ENCODE measurements around the gene AMIGO1. TPM values are rescaled to one million over a fixed set of nuclear protein-coding genes. Genes with fewer than 3 reads are reported as not detected.

The AMIGO1 gene
- total RNA-seq, 1 donor from 2014 or later, result 8.4 TPM

DNA sequence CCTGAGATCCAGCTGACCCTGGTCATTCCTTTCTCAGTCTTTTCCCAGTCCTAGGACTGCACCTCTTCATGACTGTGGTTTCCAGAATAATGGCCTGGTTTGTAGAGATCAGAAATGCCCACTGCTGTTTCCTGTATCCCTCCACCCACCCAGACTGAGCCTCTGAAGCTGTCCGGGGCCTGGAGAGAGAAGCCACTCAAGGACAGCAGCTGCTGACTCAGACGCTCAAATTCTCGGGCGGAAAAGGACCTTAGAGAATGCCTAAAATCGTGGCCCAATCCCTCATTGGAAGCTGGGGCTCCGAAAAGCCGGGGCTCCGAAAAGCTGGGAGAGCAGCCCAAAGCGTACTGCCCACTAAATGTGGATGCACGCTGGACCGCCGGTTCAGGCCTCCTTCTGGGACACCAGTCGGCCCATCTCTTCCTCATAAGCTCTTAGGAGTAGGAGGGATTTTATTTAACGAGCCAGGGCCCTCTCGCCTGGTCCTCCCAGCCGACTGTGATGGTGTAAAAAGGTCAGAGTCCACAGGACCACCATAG is 22.4 kb upstream of the AMIGO1 start:
- Histone ChIP-seq H3K9me3 (ENCODE audit: control insufficient read depth in 3 of 3, low read length in 3 of 3) (no peaks in the 10 kb centered on the region), H3K27ac (ENCODE audit: low read depth, low read length) (peak overlapping the region; percentile 88), H3K4me3 (ENCODE audit: low read length in 3 of 3) (peak overlapping the region; percentile 49 to 63 (median 49)), H3K27me3 (ENCODE audit: control insufficient read depth in 3 of 3, insufficient read depth in 3 of 3, low read length in 3 of 3) (no peaks in the 10 kb centered on the region), H3K9ac (ENCODE audit: low read depth in 1 of 3, low read length in 3 of 3) (peak overlapping the region; percentile 30 to 79 (median 67)), H3K4me1 (ENCODE audit: control insufficient read depth in 3 of 3, insufficient read depth in 3 of 3, low read length in 3 of 3) (peaks cover 71 to 79% (median 71%) of the 10 kb centered on the region in 3 donors), H3K36me3 (ENCODE audit: control insufficient read depth in 3 of 3, insufficient read depth in 3 of 3, low read length in 3 of 3) (no peaks in the 10 kb centered on the region)

DNA sequence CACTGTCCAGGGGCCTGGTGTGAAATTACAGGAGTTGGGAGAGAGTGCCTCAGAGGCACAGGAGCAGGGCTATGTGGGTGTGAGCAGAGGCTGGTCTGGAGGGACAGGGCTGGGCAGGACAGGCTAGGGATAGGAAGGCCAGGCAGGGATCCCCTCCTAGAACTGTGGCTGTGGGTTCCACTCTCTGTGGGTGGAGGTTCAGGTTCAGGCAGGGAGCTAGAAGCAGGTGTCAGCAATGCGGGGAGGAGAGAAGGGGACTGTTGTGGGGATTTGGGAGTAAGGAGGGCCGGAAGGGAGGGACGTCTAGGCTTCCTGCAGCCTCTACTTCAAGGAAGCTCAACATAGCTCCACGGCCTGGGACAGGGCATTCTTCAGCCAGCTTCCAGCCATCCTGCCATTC is 21.9 kb upstream of the AMIGO1 start:
- Histone ChIP-seq H3K36me3 (ENCODE audit: control insufficient read depth in 3 of 3, insufficient read depth in 3 of 3, low read length in 3 of 3) (no peaks in the 10 kb centered on the region), H3K9me3 (ENCODE audit: control insufficient read depth in 3 of 3, low read length in 3 of 3) (no peaks in the 10 kb centered on the region), H3K9ac (ENCODE audit: low read depth in 1 of 3, low read length in 3 of 3) (peak overlapping the region; percentile 30 to 79 (median 68)), H3K27ac (ENCODE audit: low read depth, low read length) (peak overlapping the region; percentile 88), H3K4me1 (ENCODE audit: control insufficient read depth in 3 of 3, insufficient read depth in 3 of 3, low read length in 3 of 3) (peaks cover 65 to 74% (median 66%) of the 10 kb centered on the region in 3 donors), H3K4me3 (ENCODE audit: low read length in 3 of 3) (peak overlapping the region in 2 of 3 donors; percentile 35 to 56), H3K27me3 (ENCODE audit: control insufficient read depth in 3 of 3, insufficient read depth in 3 of 3, low read length in 3 of 3) (no peaks in the 10 kb centered on the region)

DNA sequence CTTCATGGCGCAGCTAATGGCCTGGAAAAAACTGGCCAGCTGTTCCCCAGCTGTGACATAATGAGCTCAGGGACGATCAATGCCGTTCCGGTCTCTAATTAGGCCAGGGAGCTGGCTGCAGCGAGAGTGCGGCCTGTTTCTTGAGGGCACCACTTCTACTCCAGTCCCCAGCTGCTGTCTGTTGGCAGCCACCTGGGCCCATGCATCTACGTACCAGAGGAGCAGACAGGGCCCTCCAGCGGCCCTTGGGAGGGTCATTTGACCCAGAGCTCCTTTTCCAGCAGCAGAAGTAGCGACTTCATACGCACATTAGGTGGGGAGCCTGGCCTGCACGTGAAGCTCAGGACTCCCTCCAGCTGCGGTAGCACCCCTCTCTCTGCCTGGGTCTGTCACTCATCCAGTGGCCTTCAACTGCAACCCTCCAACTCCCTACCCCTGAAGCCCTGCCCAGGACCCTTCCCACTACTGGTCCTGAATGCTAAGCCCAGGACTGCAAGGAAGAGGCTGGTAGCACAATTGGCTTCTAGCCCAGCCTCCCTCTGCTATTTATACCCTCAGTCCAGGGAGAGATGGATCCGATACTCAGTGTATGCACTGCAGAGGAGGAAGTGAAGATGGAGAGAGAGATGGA is 21.0 kb upstream of the AMIGO1 start:
- Histone ChIP-seq H3K4me1 (ENCODE audit: control insufficient read depth in 3 of 3, insufficient read depth in 3 of 3, low read length in 3 of 3) (peaks cover 59 to 69% (median 64%) of the 10 kb centered on the region in 3 donors), H3K9ac (ENCODE audit: low read depth in 1 of 3, low read length in 3 of 3) (peak overlapping the region; percentile 68 to 79 (median 71)), H3K27ac (ENCODE audit: low read depth, low read length) (peak overlapping the region; percentile 88), H3K4me3 (ENCODE audit: low read length in 3 of 3) (peak overlapping the region in 2 of 3 donors; percentile 13 to 56), H3K9me3 (ENCODE audit: control insufficient read depth in 3 of 3, low read length in 3 of 3) (no peaks in the 10 kb centered on the region), H3K27me3 (ENCODE audit: control insufficient read depth in 3 of 3, insufficient read depth in 3 of 3, low read length in 3 of 3) (no peaks in the 10 kb centered on the region), H3K36me3 (ENCODE audit: control insufficient read depth in 3 of 3, insufficient read depth in 3 of 3, low read length in 3 of 3) (no peaks in the 10 kb centered on the region)

DNA sequence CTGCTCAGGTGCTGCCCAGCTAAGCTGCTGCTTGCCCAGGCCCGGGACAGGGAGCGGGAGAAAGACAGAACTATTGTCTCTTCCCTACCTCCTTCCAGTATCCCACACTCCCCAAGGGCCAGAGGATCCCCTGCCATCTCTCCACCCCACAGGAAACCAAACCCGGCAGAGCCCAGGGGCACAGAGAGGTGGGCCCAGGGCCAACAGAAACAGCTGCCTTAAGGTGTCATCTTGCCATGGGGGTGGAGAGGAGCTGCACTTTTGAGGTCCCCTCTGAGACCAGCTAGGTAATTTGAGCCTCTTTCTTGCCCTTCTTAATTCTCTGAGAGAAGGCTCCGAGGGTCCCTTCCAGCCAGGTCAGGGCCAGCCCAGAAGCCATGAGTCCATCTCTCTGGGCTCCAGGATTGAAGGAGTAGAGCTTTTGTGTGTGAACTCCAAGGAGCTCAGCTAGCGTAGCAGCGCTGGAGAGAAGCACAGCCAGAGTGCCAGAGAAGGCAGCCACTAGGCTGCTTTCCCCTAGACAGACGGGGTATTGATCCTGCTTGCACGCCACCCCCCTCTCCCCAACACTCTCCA is 20.4 kb upstream of the AMIGO1 start:
- Histone ChIP-seq H3K9ac (ENCODE audit: low read depth in 1 of 3, low read length in 3 of 3) (peak overlapping the region; percentile 68 to 79 (median 71)), H3K36me3 (ENCODE audit: control insufficient read depth in 3 of 3, insufficient read depth in 3 of 3, low read length in 3 of 3) (no peaks in the 10 kb centered on the region), H3K27ac (ENCODE audit: low read depth, low read length) (peak overlapping the region; percentile 88), H3K9me3 (ENCODE audit: control insufficient read depth in 3 of 3, low read length in 3 of 3) (no peaks in the 10 kb centered on the region), H3K4me3 (ENCODE audit: low read length in 3 of 3) (peak overlapping the region in 2 of 3 donors; percentile 35 to 56), H3K4me1 (ENCODE audit: control insufficient read depth in 3 of 3, insufficient read depth in 3 of 3, low read length in 3 of 3) (peaks cover 53 to 63% (median 58%) of the 10 kb centered on the region in 3 donors), H3K27me3 (ENCODE audit: control insufficient read depth in 3 of 3, insufficient read depth in 3 of 3, low read length in 3 of 3) (no peaks in the 10 kb centered on the region)

DNA sequence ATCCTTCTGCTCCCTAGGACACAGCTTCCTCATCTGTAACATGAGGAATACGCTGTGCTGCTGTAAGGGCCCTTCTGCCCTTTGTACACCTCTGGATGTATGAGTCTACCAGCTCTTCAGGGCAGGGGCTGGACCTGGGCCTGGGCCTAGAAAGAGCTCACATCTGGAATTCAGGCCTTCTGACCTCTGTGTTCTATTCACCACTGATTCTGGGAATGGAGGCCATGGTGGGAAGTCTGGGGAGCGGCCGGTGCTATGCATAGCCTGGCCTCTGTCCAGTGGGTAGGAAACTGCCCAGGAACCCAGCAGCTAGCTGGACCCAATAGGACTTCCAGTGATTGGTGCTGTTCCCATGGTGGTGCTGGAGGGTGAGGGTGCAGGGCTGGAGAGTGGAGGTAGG is 19.2 kb upstream of the AMIGO1 start:
- H3K4me1 ChIP-seq (ENCODE audit: control insufficient read depth in 3 of 3, insufficient read depth in 3 of 3, low read length in 3 of 3), result peaks cover 45 to 57% (median 51%) of the 10 kb centered on the region in 3 donors
- H3K27ac ChIP-seq (ENCODE audit: low read depth, low read length), result peak overlapping the region; percentile 88
- H3K4me3 ChIP-seq (ENCODE audit: low read length in 3 of 3), result no peak overlapping the region
- H3K9me3 ChIP-seq (ENCODE audit: control insufficient read depth in 3 of 3, low read length in 3 of 3), result no peaks in the 10 kb centered on the region
- H3K27me3 ChIP-seq (ENCODE audit: control insufficient read depth in 3 of 3, insufficient read depth in 3 of 3, low read length in 3 of 3), result no peaks in the 10 kb centered on the region
- H3K36me3 ChIP-seq (ENCODE audit: control insufficient read depth in 3 of 3, insufficient read depth in 3 of 3, low read length in 3 of 3), result no peaks in the 10 kb centered on the region
- H3K9ac ChIP-seq (ENCODE audit: low read depth in 1 of 3, low read length in 3 of 3), result no peak overlapping the region

DNA sequence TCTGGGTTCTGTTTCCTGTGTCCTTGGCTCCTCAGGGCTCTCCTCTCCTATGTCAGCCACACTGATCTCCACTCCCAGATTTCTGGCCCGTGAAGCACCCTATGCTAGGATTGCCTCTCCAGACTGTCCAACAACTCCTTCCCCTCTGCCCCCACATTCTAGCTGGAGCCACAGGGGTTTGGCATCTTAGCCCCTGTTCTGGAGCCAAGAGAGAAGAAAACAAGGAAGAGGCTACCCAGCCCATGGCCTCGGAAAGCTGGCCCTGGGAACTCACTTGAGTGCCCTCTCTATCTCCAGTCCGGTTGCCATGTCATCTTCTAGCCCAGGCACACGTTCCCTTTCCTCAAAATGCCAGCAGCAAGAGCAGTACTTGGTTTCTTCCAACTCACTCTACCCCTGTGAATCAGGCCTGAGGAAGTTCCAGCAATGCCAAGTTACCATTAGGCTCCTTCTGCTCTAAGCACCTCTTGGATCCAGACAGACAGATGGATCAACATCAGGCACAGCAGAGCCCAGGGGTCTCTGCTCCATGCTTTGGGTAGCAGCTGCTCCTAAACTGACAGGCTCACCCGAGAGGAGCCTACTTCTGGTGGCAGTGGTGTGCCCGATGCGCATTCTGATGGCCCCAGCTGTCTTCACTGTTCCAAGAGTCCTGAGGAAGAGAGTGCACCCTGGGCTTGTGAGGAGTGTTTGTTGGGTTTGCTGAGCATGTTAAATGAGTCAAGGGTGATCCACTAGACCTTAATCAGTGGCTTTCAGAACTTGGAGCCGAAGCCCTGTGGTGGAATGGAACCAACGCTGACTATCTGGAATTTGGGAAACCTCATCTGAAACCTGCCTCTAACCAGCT is 18.5 kb upstream of the AMIGO1 start:
- peak overlapping the region; percentile 88 for H3K27ac ChIP-seq (ENCODE audit: low read depth, low read length)
- H3K9me3 ChIP-seq (ENCODE audit: control insufficient read depth in 3 of 3, low read length in 3 of 3), result no peaks in the 10 kb centered on the region
- H3K4me1 ChIP-seq (ENCODE audit: control insufficient read depth in 3 of 3, insufficient read depth in 3 of 3, low read length in 3 of 3), result peaks cover 41 to 54% (median 48%) of the 10 kb centered on the region in 3 donors
- no peaks in the 10 kb centered on the region for H3K36me3 ChIP-seq (ENCODE audit: control insufficient read depth in 3 of 3, insufficient read depth in 3 of 3, low read length in 3 of 3)
- no peak overlapping the region for H3K9ac ChIP-seq (ENCODE audit: low read depth in 1 of 3, low read length in 3 of 3)
- no peaks in the 10 kb centered on the region for H3K27me3 ChIP-seq (ENCODE audit: control insufficient read depth in 3 of 3, insufficient read depth in 3 of 3, low read length in 3 of 3)
- no peak overlapping the region for H3K4me3 ChIP-seq (ENCODE audit: low read length in 3 of 3)

DNA sequence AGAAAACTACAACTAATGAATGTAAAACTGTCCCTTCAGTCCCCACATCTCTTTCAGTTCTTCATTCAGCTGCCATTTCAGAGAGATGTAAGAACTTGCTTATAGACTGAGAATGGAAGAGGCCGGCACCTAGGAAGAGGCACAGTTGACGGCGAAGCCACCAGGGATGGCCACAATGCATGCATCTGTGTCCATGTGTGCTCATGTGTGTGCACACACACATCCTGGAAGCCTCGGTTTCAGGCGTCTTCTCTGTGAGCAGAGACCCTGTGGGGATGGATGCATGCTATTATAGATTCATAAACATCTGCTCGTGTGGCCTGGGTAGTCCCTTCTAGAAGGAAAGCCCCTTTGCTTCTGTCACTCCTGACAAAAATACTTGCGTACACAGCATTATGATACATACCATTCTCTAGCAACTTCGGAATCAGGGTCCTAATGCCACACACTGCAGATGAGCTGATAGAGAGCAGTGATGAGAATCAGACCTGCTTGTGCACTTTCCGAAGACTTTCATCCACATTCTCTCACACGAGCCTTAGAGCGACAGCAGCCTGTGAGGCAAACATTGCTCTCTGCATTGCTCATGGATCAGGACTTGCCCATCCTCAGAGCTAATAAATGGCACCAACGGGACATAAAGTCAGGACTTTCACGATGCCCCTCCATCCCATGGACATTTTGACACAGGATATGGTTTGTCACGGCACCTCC is 17.7 kb upstream of the AMIGO1 start:
- no peak overlapping the region for H3K4me3 ChIP-seq (ENCODE audit: low read length in 3 of 3)
- H3K9me3 ChIP-seq (ENCODE audit: control insufficient read depth in 3 of 3, low read length in 3 of 3), result no peaks in the 10 kb centered on the region
- H3K27ac ChIP-seq (ENCODE audit: low read depth, low read length), result no peak overlapping the region
- no peaks in the 10 kb centered on the region for H3K27me3 ChIP-seq (ENCODE audit: control insufficient read depth in 3 of 3, insufficient read depth in 3 of 3, low read length in 3 of 3)
- H3K36me3 ChIP-seq (ENCODE audit: control insufficient read depth in 3 of 3, insufficient read depth in 3 of 3, low read length in 3 of 3), result no peaks in the 10 kb centered on the region
- peaks cover 33 to 45% (median 40%) of the 10 kb centered on the region in 3 donors for H3K4me1 ChIP-seq (ENCODE audit: control insufficient read depth in 3 of 3, insufficient read depth in 3 of 3, low read length in 3 of 3)
- no peak overlapping the region for H3K9ac ChIP-seq (ENCODE audit: low read depth in 1 of 3, low read length in 3 of 3)

DNA sequence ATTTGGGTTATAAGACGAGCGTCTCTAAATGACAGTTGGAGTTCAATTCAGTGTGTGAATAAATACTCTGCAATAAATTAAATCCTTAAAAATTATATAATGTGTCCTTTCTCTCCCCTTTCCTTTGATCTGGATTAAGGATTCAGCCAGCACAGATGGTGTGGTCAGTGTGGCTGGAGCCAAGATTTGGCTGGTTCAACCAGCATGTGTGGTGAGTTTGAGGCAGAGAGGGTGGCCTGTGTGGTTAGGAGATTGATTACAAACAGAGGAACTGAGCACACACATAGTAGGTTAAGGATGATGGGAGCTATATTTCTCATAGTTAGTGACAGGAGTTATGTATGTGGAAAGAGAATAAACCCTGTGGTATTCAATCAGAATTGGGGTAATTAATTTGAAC is 14.2 kb upstream of the AMIGO1 start:
- no peaks in the 10 kb centered on the region for H3K36me3 ChIP-seq (ENCODE audit: control insufficient read depth in 3 of 3, insufficient read depth in 3 of 3, low read length in 3 of 3)
- H3K27me3 ChIP-seq (ENCODE audit: control insufficient read depth in 3 of 3, insufficient read depth in 3 of 3, low read length in 3 of 3), result no peaks in the 10 kb centered on the region
- H3K9me3 ChIP-seq (ENCODE audit: control insufficient read depth in 3 of 3, low read length in 3 of 3), result no peaks in the 10 kb centered on the region
- peaks cover 2 to 12% (median 9%) of the 10 kb centered on the region in 3 donors for H3K4me1 ChIP-seq (ENCODE audit: control insufficient read depth in 3 of 3, insufficient read depth in 3 of 3, low read length in 3 of 3)
- no peak overlapping the region for H3K4me3 ChIP-seq (ENCODE audit: low read length in 3 of 3)
- H3K27ac ChIP-seq (ENCODE audit: low read depth, low read length), result no peak overlapping the region
- no peak overlapping the region for H3K9ac ChIP-seq (ENCODE audit: low read depth in 1 of 3, low read length in 3 of 3)

DNA sequence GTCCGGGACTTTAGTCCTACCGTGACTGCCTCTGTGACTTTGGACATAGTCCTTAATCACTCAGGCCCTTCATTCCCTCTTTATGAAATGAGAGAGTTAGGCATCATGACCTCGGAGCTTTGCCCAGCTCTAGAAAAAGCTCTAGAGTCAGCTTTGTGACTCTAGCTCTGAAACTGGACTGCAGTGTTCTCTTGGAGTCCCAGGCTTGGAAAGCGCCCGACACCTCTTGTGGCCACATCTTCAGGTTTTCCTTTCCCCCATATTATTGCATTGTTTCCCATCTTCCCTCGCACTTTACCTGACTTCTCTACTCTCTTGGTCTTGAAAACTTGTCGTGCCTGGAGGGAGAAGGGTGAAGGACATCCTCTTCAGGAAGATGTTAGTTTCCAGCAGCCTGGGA is 12.5 kb upstream of the AMIGO1 start:
- Histone ChIP-seq H3K9ac (ENCODE audit: low read depth in 1 of 3, low read length in 3 of 3) (no peak overlapping the region), H3K4me3 (ENCODE audit: low read length in 3 of 3) (no peak overlapping the region), H3K4me1 (ENCODE audit: control insufficient read depth in 3 of 3, insufficient read depth in 3 of 3, low read length in 3 of 3) (peaks cover 0 to 2% (median 0%) of the 10 kb centered on the region in 3 donors), H3K9me3 (ENCODE audit: control insufficient read depth in 3 of 3, low read length in 3 of 3) (no peaks in the 10 kb centered on the region), H3K36me3 (ENCODE audit: control insufficient read depth in 3 of 3, insufficient read depth in 3 of 3, low read length in 3 of 3) (no peaks in the 10 kb centered on the region), H3K27me3 (ENCODE audit: control insufficient read depth in 3 of 3, insufficient read depth in 3 of 3, low read length in 3 of 3) (no peaks in the 10 kb centered on the region), H3K27ac (ENCODE audit: low read depth, low read length) (no peak overlapping the region)
